ENCODE results near the gene ADRA1B.
A peak's percentile ranks its signal among the peaks of the same experiment; 100 is the strongest.
"Not testable (repeated sequence)": the region's sequence is repeated elsewhere in the genome, so short reads cannot be mapped to it uniquely, and the experiment has no call there.

Gene ADRA1B

GRCh38 chr5:159971931-159972461 lies 55.7 kb downstream of the ADRA1B start:
- no peak for DNase-seq

- DNase-seq = no peak
Measured at GRCh38 chr5:159972538-159973362, 56.5 kb downstream of the ADRA1B start.

GRCh38 chr5:159975462-159976019 lies 59.3 kb downstream of the ADRA1B start:
- no peak for DNase-seq

- DNase-seq = no peak
Measured at GRCh38 chr5:159976921-159977320, 60.6 kb downstream of the ADRA1B start.

- DNase-seq = no peak
Measured at GRCh38 chr5:159978358-159978757, 62.1 kb downstream of the ADRA1B start.

- no peak for DNase-seq
Measured at GRCh38 chr5:159982421-159983173, 66.3 kb downstream of the ADRA1B start.

GRCh38 chr5:159987031-159987674 lies 70.9 kb downstream of the ADRA1B start:
- DNase-seq = peak; percentile 78

- DNase-seq = no peak
Measured at GRCh38 chr5:159990506-159990905, 74.2 kb downstream of the ADRA1B start.

GRCh38 chr5:159992566-159992965 lies 76.3 kb downstream of the ADRA1B start:
- DNase-seq = no peak

GRCh38 chr5:159993194-159993593 lies 76.9 kb downstream of the ADRA1B start:
- no peak for DNase-seq

- no peak for DNase-seq
Measured at GRCh38 chr5:159995907-159996306, 79.6 kb downstream of the ADRA1B start.

- no peak for DNase-seq
Measured at GRCh38 chr5:160001457-160001856, 85.2 kb downstream of the ADRA1B start.

GRCh38 chr5:160007514-160007913 lies 91.2 kb downstream of the ADRA1B start:
- no peak for DNase-seq

- not testable (repeated sequence) for DNase-seq
Measured at GRCh38 chr5:160008529-160008876, 92.2 kb downstream of the ADRA1B start.

- DNase-seq = peak; percentile 98
Measured at GRCh38 chr5:160008877-160009590, 92.8 kb downstream of the ADRA1B start, which contains the start of gene TTC1. TTC1 (plus strand) TSS chr5:160009139; CDS start chr5:160010529, 1,390 bp downstream.

GRCh38 chr5:160009591-160009989 lies 93.3 kb downstream of the ADRA1B start:
- DNase-seq = no peak

- no peak for DNase-seq
Measured at GRCh38 chr5:160011471-160011870, 95.2 kb downstream of the ADRA1B start.

GRCh38 chr5:160014197-160014596 lies 97.9 kb downstream of the ADRA1B start:
- DNase-seq = not testable (repeated sequence)

- DNase-seq = no peak
Measured at GRCh38 chr5:160018945-160019625, 102.8 kb downstream of the ADRA1B start.

GRCh38 chr5:160020266-160020770 lies 104.0 kb downstream of the ADRA1B start:
- no peak for DNase-seq

- no peak for DNase-seq
Measured at GRCh38 chr5:160020964-160021363, 104.7 kb downstream of the ADRA1B start.

All from NCI-H1436 (cell line).